Stimulated activated CD4-positive, alpha-beta T cell treated with anti-CD3 and anti-CD28 coated beads, Interleukin-12 subunit alpha, Interleukin-12 subunit beta, amount 100 ng/mL, for 4 hours (primary cell): ENCODE data around the gene IRAK1.

ENCODE experiments used
- DNase-seq: peaks from one replicate; pipeline ENCODE4 v3.0.0-alpha.2; 2020

Gene IRAK1

DNA sequence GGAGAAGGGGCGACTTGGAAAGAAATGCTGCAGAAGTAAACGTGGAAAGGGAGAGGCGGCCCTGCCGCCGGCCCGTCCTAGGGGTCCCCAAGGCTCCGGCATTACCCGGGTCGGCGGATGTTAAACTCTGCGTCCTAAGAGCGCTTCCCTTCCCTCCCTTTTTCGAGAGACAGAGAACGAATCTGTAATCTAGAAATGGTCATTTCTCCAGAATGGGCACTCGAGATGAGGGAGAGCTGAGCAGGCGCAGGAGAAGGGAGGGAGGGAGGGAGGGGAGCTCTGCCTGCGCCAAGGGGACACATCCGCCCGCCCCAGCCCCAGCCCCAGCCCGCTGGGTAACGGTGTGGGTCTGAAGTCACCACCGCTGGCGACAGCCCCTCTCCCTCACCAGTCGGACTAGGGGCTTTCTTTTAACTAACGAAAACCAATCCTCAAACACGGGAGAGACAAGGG is 49.8 kb downstream of the IRAK1 start:
- DNase-seq = no peak

DNA sequence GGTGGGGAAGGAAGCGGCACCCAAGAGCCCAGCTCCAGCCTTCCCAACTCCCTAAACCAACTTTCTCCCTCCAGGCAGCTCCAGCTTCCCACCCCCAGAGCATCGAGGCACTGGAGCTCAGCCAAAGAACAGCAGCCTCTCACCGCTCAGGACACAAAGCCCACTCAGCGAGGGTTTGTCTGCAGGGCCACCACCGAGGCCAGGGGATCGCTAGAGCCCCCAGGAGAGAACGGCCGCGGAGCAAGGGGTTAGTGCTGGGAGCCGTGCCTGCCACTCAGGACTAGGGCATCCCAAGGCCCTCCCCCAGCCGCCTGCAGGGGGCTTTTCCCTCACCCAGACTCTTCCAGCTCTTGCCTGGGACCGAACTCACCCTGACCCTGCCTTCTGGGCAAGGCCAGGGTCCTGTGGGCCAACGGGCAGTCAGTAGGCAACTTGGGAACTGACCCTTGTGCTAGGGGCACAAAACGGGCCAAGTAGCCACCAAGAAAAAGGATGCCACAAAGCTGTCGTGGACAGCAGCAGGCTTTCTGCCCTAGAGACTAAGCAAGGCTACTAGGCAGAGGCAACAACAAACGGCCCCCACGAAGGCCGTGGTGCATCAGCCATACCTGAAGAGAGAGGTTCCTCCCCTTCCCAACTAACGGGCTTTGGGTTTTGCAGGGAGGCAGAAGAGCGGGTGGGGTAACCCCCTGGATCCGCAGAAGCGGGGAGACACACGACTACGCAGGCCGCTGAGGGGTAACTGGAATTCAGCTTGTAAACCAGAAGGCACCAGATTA is 50.4 kb downstream of the IRAK1 start:
- no peak for DNase-seq

GRCh38 chrX:153968754-153969124 is 51.0 kb downstream of the IRAK1 start:
- DNase-seq = no peak

DNA sequence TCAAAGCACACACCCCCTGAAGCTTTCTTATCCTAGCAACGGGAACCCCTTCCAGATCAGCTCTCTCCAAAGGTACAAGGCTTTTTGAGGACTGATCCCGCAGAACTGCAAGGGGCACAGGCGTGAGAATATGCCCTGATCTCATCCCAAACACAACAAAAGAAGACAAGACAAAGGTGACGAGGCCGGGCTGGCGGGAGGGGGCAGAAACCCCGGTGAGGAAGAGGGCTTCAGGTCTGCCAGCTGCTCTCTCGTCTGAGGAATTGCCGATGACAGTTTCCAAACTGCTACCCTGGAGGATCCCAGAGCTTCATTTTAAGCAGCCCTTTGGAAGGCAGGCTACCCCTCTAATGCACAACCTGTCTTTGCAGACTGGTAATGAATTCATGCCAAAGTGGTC is 51.4 kb downstream of the IRAK1 start:
- no peak for DNase-seq

DNA sequence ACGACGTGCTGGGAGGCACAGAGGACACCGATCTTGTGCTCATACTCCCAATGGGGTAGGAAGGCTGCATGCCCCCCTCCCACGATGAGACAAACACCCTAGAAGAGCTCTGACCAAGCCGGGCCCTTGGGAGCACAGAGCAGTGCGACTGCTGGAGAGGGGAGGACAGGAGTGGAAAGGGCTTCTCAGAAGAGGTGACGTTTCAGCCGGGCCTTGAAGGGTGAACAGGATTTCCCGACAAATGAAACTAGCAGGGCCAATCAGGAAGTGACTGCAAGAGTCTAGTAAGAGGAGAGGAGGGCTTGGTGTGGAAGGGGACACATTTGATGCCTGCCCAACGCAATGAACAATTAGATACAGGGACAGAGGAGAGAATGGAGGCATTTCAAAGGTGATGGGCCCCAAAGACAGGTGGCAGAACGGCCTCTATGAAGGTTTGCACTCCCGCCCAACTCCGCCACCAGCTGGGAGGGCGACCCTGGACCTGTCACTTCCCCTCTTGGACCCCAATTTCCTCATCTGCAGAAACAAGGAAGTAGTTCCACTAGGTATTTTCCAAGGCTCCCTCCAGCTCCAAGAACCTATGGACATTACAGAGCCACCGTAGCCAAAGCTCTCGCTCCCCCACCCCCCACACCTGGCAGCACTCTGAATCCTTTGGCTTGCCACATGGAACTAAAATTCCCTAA is 52.0 kb downstream of the IRAK1 start:
- DNase-seq = no peak

DNA sequence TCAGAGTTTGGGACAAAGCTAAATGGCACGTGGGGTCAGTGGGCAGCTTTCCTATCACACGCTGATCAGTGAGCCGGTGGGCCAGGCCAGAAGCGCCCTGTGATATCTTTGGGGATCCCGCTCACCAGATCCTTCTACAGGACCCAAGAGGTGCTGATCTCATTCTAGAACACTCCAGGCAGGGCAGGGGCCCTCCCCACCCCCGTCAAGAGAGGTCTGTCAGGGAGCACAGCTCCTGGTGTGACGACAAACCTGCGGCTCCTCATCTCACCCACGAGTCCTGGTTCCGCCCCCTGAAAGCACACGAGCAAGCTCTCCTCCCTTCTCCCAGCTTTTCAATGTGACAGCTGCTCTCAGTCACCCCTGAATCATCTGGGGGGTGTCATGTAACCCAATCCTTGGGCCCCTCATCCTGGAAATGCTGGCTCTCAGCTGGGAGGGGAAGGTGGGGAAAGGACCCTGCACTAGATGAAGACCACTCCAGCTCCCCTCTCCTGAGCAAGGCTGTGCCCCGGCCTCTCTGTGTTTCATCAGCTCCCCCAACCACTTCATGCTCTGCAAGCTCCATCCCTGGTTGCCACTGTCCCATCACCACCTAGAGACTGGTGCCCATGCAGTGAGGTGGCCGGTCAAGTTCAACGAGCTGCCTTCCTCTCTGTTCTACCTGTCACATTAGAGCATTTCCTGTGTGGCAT is 52.7 kb downstream of the IRAK1 start:
- peak; percentile 49 for DNase-seq

- DNase-seq = no peak
Measured at GRCh38 chrX:153966283-153966688, 53.4 kb downstream of the IRAK1 start.

DNA sequence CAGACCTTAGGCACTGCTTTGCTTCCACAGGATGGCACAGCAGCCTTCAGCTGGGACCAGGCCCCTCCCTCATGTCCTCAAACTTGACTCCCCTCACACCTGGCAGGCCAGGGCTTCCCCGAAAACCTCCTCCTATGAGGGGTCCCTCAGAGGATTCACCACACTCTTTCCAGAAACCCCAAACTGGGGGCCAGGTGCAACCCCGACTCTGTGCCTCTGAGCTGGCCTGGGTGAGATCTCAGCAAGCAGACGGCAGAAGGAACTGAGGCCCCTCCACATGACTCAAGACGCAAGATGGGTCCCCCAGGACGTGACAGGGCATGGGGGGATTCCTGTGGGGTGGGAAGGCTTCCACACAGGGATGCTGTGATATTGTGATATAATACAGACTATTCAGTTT is 54.3 kb downstream of the IRAK1 start:
- DNase-seq = no peak

- no peak for DNase-seq
Measured at GRCh38 chrX:153964105-153964504, 55.6 kb downstream of the IRAK1 start.

DNA sequence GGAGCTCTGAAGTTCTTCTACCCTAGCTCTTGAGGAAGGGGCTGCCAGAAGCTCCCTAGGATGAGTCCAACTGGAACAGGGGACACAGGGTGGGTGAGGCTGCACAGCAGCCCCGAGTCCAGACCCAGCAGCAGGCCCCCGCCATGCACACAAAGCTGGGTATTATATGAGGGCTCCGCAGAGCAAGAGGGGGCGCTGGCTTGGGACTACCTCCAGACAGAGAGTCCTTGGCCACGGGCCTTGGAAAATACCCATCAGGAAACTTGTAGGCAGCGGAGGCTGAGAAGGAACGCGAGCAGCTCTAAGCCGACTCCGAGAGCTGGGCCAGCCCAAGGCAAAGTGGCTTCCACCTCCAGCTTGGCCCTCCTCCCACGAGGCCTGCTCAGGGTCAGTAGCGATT is 56.2 kb downstream of the IRAK1 start:
- DNase-seq = no peak

- no peak for DNase-seq
Measured at GRCh38 chrX:153961292-153961691, 58.4 kb downstream of the IRAK1 start.

GRCh38 chrX:153960786-153961185 is 58.9 kb downstream of the IRAK1 start:
- no peak for DNase-seq
